MM.1S (cell line): ENCODE results near the gene NNAT.

ENCODE experiments used
- DNase-seq: peaks from one replicate; pipeline ENCODE4 v3.0.0-alpha.2; 2015
- H2AFZ ChIP-seq: fragments of 300-600 bp; sonication (generic); 2 replicates; pipeline ENCODE4 v1.6.0; 2016; ENCODE audit warnings: antibody characterized with exemption, low read length
- H3F3A ChIP-seq: fragments of 300-600 bp; sonication (generic); 2 replicates; pipeline ENCODE4 v1.6.1; 2016; ENCODE audit warnings: mild to moderate bottlenecking, antibody characterized with exemption, low read length, moderate library complexity, mixed read lengths; ENCODE audit not compliant: insufficient read depth
- H3K27ac ChIP-seq: fragments of 300-600 bp; sonication (generic); 2 replicates; pipeline ENCODE4 v1.5.1; 2016; ENCODE audit warnings: mild to moderate bottlenecking, low read length
- H3K27me3 ChIP-seq: fragments of 300-600 bp; sonication (generic); replicated peaks from 2 replicates; pipeline ENCODE4 v1.6.0; 2016; ENCODE audit warnings: low read length; ENCODE audit not compliant: insufficient read depth
- H3K36me3 ChIP-seq: fragments of 300-600 bp; sonication (generic); replicated peaks from 2 replicates; pipeline ENCODE4 v1.6.1; 2016; ENCODE audit warnings: mild to moderate bottlenecking, low read length, mixed read lengths; ENCODE audit not compliant: insufficient read depth
- H3K4me1 ChIP-seq: fragments of 300-600 bp; sonication (generic); 2 replicates; pipeline ENCODE4 v1.6.1; 2016; ENCODE audit warnings: low read length, mixed read lengths
- H3K4me2 ChIP-seq: fragments of 300-600 bp; sonication (generic); 2 replicates; pipeline ENCODE4 v1.6.0; 2016; ENCODE audit warnings: low read depth, low read length
- H3K4me3 ChIP-seq: fragments of 300-600 bp; sonication (generic); 2 replicates; pipeline ENCODE4 v1.5.1; 2016; ENCODE audit warnings: low read length, mixed read lengths
- H3K79me2 ChIP-seq: fragments of 300-600 bp; sonication (generic); 2 replicates; pipeline ENCODE4 v1.6.1; 2016; ENCODE audit warnings: mixed run types, low read length, mixed read lengths
- H3K9ac ChIP-seq: fragments of 300-600 bp; sonication (generic); 2 replicates; pipeline ENCODE4 v1.6.1; 2016; ENCODE audit warnings: low read length, mixed read lengths
- H3K9me2 ChIP-seq: fragments of 300-600 bp; sonication (generic); replicated peaks from 2 replicates; pipeline ENCODE4 v1.6.1; 2016; ENCODE audit warnings: mild to moderate bottlenecking, low read length, mixed read lengths; ENCODE audit not compliant: insufficient read depth
- H3K9me3 ChIP-seq: fragments of 300-600 bp; sonication (generic); replicated peaks from 2 replicates; pipeline ENCODE4 v1.6.1; 2016; ENCODE audit warnings: mild to moderate bottlenecking, low read length, mixed read lengths; ENCODE audit not compliant: insufficient read depth
- H4K20me1 ChIP-seq: fragments of 300-600 bp; sonication (generic); 2 replicates; pipeline ENCODE4 v1.6.1; 2016; ENCODE audit warnings: mild to moderate bottlenecking, low read length, moderate library complexity, mixed read lengths; ENCODE audit not compliant: insufficient read depth
- CTCF ChIP-seq: fragments of 300-600 bp; sonication (generic); IDR thresholded peaks from 2 replicates; pipeline ENCODE4 v1.5.1; 2016; ENCODE audit warnings: antibody characterized with exemption, low read length, mixed read lengths
- EZH2 ChIP-seq: fragments of 300-600 bp; sonication (generic); optimal IDR thresholded peaks from 2 replicates; pipeline ENCODE3; 2017; ENCODE audit warnings: low read depth, mild to moderate bottlenecking, antibody characterized with exemption, low read length, mixed read lengths
- EZH2phosphoT487 ChIP-seq: fragments of 300-600 bp; sonication (generic); IDR thresholded peaks from 2 replicates; pipeline ENCODE4 v1.6.1; 2018; ENCODE audit warnings: antibody characterized with exemption, low read length

NNAT gene

DNA sequence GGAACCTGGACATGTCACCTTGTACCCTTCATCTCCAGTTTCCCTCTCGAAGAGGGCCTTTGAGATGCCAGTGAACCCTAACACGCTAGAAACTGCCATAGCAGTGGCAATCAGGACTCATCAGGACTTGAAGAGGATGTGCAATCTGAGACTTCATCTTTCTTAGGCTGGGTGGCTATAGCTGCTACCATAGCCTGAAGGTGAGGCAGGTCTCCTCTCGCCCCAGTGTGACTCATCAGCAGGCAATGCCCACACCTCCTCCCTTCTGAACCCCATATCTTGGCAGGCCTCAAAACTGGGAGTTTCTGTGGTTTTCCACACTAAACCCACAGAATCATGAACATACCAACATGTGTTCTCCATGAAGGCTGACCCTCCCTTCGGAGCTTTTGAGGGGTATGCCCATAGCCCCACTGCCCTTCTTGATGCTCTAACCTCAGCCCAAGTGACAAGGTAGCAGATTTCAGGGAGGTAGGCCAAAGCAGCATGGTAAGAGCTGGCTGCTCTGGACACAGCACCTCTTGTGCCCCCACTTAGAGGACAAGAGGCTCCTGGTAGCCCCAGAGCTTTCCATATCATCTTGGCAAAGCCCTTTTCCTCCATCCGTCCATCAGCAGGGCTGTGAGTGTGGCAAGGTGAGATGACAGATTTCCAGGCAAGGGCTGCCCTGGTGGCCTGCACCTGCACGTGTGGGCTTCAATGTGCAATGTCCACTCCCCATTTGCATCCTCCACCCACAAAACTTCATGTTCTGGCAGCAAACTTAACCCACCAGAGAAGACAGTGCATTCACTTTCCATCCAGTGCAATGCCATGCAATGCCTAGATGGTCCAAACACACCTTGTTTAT is 4.0 kb downstream of the NNAT start:
- no peak overlapping the region for H2AFZ ChIP-seq
- H3K27ac ChIP-seq: no peak overlapping the region
- no peak overlapping the region for H3K9ac ChIP-seq
- H3K4me2 ChIP-seq: peak overlapping the region; percentile 12; the same call in 1 of the 2 replicates
- H3K36me3 ChIP-seq: no peaks in the 10 kb centered on the region
- no peak for TF ChIP-seq CTCF
- peaks cover 61% of the 10 kb centered on the region for H3K79me2 ChIP-seq
- no peaks in the 10 kb centered on the region for H4K20me1 ChIP-seq
- no peaks in the 10 kb centered on the region for H3K27me3 ChIP-seq
- DNase-seq: peak; percentile 46
- H3F3A ChIP-seq: peaks cover 7% of the 10 kb centered on the region; the same call in 1 of the 2 replicates
- no peak overlapping the region for H3K4me3 ChIP-seq
- no peaks in the 10 kb centered on the region for H3K9me2 ChIP-seq
- peaks cover 33% of the 10 kb centered on the region for H3K4me1 ChIP-seq
- H3K9me3 ChIP-seq: no peaks in the 10 kb centered on the region

DNA sequence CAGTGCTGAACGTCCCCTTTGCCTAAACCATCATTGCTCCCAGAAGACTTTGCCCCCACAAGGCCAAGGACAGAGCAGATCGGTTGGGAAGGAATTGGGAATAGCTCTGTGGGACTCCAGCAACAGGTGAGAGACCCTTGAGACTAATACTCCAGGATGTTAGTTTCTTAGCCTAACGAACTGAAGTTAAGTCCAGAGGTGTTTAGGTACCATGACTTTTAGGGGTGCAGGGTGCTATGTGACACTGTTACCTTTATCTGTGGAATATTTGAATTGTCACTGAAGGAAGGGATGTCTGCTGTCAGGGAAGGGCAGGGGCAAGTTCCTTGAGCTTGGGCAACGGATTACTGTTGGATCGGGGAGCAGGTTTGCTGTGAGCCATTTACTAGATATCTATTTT is 4.8 kb downstream of the NNAT start:
- TF ChIP-seq CTCF (no peak), EZH2 (no peak), EZH2phosphoT487 (no peak)
- peaks cover 53% of the 10 kb centered on the region for H3K79me2 ChIP-seq
- H4K20me1 ChIP-seq: no peaks in the 10 kb centered on the region
- H3K4me1 ChIP-seq: peaks cover 33% of the 10 kb centered on the region
- peaks cover 7% of the 10 kb centered on the region; the same call in 1 of the 2 replicates for H3F3A ChIP-seq
- no peaks in the 10 kb centered on the region for H3K36me3 ChIP-seq
- no peak overlapping the region for H3K4me3 ChIP-seq
- no peaks in the 10 kb centered on the region for H3K9me3 ChIP-seq
- DNase-seq: no peak
- no peak overlapping the region for H3K27ac ChIP-seq
- no peaks in the 10 kb centered on the region for H3K9me2 ChIP-seq
- H3K9ac ChIP-seq: no peak overlapping the region
- no peak overlapping the region for H2AFZ ChIP-seq
- peak overlapping the region; percentile 3; the same call in 1 of the 2 replicates for H3K4me2 ChIP-seq
- H3K27me3 ChIP-seq: no peaks in the 10 kb centered on the region

- TF ChIP-seq EZH2phosphoT487 (no peak), EZH2 (no peak), CTCF (no peak)
- H3K36me3 ChIP-seq: no peaks in the 10 kb centered on the region
- H2AFZ ChIP-seq: no peak overlapping the region
- H3F3A ChIP-seq: peaks cover 7% of the 10 kb centered on the region; the same call in 1 of the 2 replicates
- H3K4me2 ChIP-seq: peak overlapping the region; percentile 91
- H3K27ac ChIP-seq: no peak overlapping the region
- peak overlapping the region; percentile 91 for H3K4me3 ChIP-seq
- peaks cover 33% of the 10 kb centered on the region for H3K4me1 ChIP-seq
- peak overlapping the region; percentile 97; the same call in 1 of the 2 replicates for H3K9ac ChIP-seq
- H3K9me2 ChIP-seq: no peaks in the 10 kb centered on the region
- peaks cover 48% of the 10 kb centered on the region for H3K79me2 ChIP-seq
- no peaks in the 10 kb centered on the region for H3K27me3 ChIP-seq
- no peaks in the 10 kb centered on the region for H3K9me3 ChIP-seq
- no peak for DNase-seq
- H4K20me1 ChIP-seq: no peaks in the 10 kb centered on the region
Measured at GRCh38 chr20:37526238-37526838, 5.3 kb downstream of the NNAT start.
